Dedifferentiated amniotic fluid mesenchymal stem cell (primary cell): Measurements from ENCODE around the gene HPCAL1.

Source experiments
- DNase-seq: peaks from one replicate; pipeline ENCODE4 v3.0.0-alpha.2; 2016; ENCODE audit errors: extremely low spot score

Gene HPCAL1

GRCh38 chr2:10370895-10371294 lies 68.2 kb downstream of the HPCAL1 start:
- no peak for DNase-seq

GRCh38 chr2:10371441-10372196 lies 68.9 kb downstream of the HPCAL1 start:
- no peak for DNase-seq

GRCh38 chr2:10372203-10372861 lies 69.6 kb downstream of the HPCAL1 start:
- no peak for DNase-seq

- no peak for DNase-seq
These were observed 70.1 kb downstream of the HPCAL1 start for GRCh38 chr2:10372862-10373240.

- DNase-seq, result no peak
These were observed 71.2 kb downstream of the HPCAL1 start for GRCh38 chr2:10373931-10374330.

GRCh38 chr2:10374362-10374943 lies 71.7 kb downstream of the HPCAL1 start:
- no peak for DNase-seq

GRCh38 chr2:10375570-10376281 lies 73.0 kb downstream of the HPCAL1 start:
- DNase-seq, result no peak

GRCh38 chr2:10377052-10377746 lies 74.5 kb downstream of the HPCAL1 start:
- no peak for DNase-seq

- no peak for DNase-seq
These were observed 75.0 kb downstream of the HPCAL1 start for GRCh38 chr2:10377747-10378085.

- DNase-seq, result no peak
These were observed 75.5 kb downstream of the HPCAL1 start for GRCh38 chr2:10378189-10378588.

- no peak for DNase-seq
These were observed 77.6 kb downstream of the HPCAL1 start for GRCh38 chr2:10380048-10380926.

- DNase-seq, result no peak
These were observed 79.3 kb downstream of the HPCAL1 start for GRCh38 chr2:10381997-10382353.

GRCh38 chr2:10382354-10383061 lies 79.8 kb downstream of the HPCAL1 start:
- DNase-seq, result no peak

GRCh38 chr2:10383960-10384734 lies 81.4 kb downstream of the HPCAL1 start:
- DNase-seq, result no peak

GRCh38 chr2:10385501-10385900 lies 82.8 kb downstream of the HPCAL1 start:
- no peak for DNase-seq

GRCh38 chr2:10385933-10386773 lies 83.4 kb downstream of the HPCAL1 start:
- DNase-seq, result peak; percentile 47

GRCh38 chr2:10387033-10387432 lies 84.3 kb downstream of the HPCAL1 start:
- DNase-seq, result no peak

- no peak for DNase-seq
These were observed 86.4 kb downstream of the HPCAL1 start for GRCh38 chr2:10388954-10389560.
